GM12892 (cell line): ENCODE data around the gene PAX7. TPM values are rescaled to one million over a fixed set of nuclear protein-coding genes. Genes with fewer than 3 reads are reported as not detected.
A peak's percentile ranks its signal among the peaks of the same experiment; 100 is the strongest.
"Not testable (repeated sequence)": the region's sequence is repeated elsewhere in the genome, so short reads cannot be mapped to it uniquely, and the experiment has no call there.

Source experiments
- DNase-seq: peaks from one replicate; pipeline ENCODE4 v3.0.0; 2011; ENCODE audit not compliant: insufficient read length
- FAIRE-seq: peaks from 2 replicates; lab custom pipeline; 2011; peaks lifted over from hg19 to GRCh38; lab: Jason Lieb, UNC
- POLR2A ChIP-seq: IDR thresholded peaks from 2 replicates; pipeline ENCODE4 v1.6.1; 2011; ENCODE audit warnings: low read depth, low read length, control low read depth
- POLR2AphosphoS5 ChIP-seq: IDR thresholded peaks from 2 replicates; pipeline ENCODE4 v1.6.1; 2011; ENCODE audit warnings: low read depth, low read length, control low read depth
- TAF1 ChIP-seq: IDR thresholded peaks from 2 replicates; pipeline ENCODE4 v1.6.1; 2011; ENCODE audit warnings: low read depth, mild to moderate bottlenecking, control low read depth, low read length, borderline replicate concordance
- polyA plus RNA-seq: library from polyadenylated mRNA; unstranded; fragments of >200 nt; gene quantifications from one replicate; pipeline ENCODE4 v1.2.1, GENCODE V29; 2012; ENCODE audit warnings: missing spikeins, inconsistent platforms; ENCODE audit not compliant: missing spikeins

PAX7 gene
- not detected for polyA plus RNA-seq

DNA sequence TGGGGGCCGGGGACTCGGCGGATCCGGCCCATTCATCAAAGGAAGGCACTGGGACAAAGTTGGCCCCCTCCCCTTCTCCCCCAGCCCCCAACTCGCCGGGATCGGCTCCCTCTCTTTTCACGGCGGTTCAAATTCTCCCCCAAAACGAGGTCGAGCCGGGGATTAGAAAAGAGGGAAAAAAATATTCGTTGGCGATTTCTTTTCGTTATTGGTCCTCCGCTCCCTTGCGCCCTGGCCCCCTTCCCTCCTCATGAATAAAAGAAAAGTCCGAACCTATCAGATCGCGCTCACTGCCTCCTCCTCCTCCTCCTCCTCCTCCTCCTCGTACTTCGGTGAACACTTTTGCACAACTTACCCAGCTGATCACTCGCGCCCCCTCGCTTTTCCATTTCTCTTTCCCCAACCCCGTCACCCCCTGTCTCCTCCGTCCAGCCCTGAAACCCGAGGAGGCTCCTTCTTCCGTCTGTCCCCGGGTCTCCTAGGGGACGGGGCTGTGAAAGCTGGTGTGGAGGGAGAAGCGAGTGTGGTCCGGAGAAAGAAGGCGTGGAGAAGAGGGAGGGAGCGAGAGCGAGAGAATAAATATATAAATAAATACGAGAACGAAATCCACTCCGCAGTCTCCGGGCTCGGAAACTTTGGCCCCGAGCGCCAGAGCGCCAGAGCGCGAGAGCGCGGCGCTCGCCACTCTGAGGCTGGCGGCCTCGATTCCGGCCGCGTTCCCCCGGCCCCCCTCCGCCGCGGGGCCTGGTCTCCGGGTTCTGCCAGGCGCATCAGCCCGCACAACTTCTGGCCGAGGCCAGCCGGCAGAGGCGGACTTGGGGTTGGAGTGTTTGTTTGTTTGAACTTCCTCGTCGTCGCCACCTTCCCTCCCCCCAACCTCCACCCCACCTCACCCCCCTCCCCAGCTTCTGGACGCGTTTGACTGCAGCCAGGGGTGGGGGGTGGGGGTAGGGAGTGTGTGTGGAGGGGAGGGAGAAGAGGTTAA lies at the start of gene PAX7:
Gene PAX7, plus strand, starts transcription at position 336 of the 985 bp plus-strand sequence. CDS start 758 bp downstream, outside the sequence.
- no peak for FAIRE-seq
- TF ChIP-seq POLR2A (no peak), TAF1 (no peak), POLR2AphosphoS5 (no peak)
- no peak for DNase-seq

DNA sequence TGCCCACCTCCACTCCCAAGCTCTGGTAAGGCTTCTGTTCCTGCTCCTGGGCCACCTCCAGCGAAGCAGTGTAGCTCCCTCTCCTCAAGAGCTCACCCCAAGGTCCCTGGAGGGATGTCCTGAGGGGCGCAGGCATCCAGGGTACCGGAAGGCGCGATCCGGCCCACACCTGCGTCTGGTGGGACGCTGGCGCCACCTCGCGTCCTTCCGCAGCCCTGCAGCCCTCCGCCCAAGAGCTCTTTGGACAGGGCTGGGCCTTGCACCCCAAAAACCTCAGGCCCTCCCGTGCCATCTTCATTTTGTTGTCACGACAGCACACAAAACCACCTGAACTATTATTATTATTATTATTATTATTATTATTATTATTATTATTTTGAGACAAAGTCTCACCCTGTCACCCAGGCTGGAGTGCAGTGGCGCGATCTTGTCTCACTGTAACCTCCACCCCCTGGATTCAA lies 49.2 kb upstream of the PAX7 start:
- peak; percentile 61 for DNase-seq
- no peak for FAIRE-seq
- TF ChIP-seq TAF1 (no peak), POLR2A (no peak), POLR2AphosphoS5 (no peak)

DNA sequence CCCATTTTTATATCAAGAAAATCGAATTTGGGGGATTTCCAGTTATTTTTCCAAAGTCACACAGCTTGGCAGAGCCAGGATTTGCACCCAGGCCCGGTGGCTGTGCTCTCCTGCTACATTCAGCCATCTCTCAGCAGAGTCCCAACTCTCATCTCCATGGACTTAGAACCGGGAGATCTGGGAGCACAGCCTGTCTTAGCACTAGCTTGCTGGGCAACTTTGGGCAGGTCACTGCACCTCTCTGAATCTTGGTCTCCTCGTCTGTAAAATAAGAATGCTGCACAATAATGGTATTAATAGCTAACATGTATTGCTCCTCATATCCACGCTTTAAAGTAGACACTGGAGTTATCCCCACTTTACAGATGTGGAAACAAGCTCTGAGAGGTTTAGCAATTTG lies 47.8 kb upstream of the PAX7 start:
- no peak for TF ChIP-seq POLR2AphosphoS5
- TF ChIP-seq POLR2A: no peak
- TF ChIP-seq TAF1: no peak
- no peak for FAIRE-seq
- DNase-seq: no peak

DNA sequence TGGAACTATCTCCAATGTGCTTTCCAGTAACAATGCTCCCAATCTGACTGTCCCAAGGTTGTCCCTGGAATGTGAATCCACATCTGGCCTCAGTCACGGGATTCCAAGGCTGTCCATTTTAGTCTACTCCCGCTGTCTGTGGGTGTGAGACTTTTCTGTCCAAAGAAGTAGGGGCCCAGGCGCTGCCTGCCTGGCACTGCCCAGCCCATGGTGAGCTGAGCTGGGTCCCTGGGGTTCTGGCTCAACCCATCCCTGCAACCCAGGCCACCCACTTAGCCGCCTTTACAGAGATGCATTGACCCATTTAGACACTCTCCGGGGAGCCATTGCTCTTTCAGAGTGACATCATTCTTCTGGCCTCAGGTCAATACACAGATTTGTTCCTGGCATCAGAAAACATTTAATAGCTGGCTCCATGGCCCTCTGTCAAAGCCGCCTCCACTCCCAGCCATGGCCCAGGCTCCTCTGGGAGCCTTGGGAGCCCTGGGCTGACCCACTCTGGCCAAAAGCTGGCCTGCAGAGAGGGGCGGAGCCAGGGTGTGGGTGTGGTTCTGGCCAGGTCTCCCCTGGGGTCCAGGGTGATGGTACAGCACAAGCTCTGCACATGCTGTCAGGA lies 47.2 kb upstream of the PAX7 start:
- no peak for TF ChIP-seq POLR2A
- no peak for TF ChIP-seq POLR2AphosphoS5
- no peak for TF ChIP-seq TAF1
- no peak for FAIRE-seq

DNA sequence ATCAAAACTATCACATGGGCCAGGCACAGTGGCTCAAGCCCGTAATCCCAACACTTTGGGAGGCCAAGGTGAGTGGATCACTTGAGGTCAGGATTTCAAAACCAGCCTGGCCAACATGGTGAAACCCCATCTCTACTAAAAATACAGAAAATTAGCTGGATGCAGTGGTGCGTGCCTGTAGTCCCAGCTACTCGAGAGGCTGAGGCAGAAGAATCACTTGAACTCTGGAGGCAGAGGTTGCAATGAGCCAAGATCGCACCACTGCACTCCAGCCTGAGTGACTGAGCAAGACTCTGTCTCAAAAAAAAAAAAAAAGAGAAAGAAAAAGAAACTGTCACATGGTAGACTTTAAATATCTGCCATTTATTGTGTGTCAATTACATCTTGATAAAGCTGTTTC lies 44.6 kb upstream of the PAX7 start:
- FAIRE-seq, DNase-seq: not testable (repeated sequence)

More for the DNA sequence above, 47.2 kb upstream of the PAX7 start:
- no peak for DNase-seq

DNA sequence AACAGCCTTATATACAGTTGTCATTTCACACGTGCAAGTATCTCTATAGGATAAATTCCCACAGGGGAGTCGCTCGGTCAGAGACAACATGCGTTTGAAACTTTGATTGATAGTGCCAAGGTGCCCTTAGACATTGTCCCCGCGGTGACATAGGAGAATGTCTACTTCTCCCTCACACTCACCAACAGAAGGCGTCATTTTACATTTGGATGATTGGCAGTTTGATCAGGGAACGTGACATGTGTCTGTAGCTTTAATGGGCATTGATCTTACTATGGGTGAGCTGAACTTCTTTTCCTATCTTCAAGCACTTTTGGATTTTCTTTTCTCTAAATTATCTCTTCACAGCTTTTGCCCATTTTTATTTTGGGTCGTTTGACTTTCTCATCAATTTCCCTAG lies 42.6 kb upstream of the PAX7 start:
- no peak for DNase-seq
- no peak for FAIRE-seq
- TF ChIP-seq POLR2A (no peak), POLR2AphosphoS5 (no peak), TAF1 (no peak)

DNA sequence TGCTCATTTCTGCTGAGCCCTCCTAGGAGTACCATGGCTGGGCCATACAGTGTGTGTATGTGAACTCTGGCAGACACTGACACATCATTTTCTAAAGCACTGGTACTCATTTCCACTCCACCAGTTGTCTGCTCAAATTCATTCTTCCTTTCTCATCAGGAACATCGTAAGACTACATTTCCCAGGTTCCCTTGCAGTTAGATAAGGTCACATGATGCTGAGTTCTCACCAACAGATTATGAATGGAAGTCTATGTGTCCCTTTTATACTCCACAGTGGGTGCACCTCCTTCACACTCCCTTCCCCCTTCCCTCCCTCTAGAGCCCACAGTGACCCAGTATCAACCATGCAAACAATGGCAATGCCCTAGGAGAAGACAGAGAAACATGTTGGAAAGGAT lies 38.3 kb upstream of the PAX7 start:
- FAIRE-seq (no peak), DNase-seq (no peak)

DNA sequence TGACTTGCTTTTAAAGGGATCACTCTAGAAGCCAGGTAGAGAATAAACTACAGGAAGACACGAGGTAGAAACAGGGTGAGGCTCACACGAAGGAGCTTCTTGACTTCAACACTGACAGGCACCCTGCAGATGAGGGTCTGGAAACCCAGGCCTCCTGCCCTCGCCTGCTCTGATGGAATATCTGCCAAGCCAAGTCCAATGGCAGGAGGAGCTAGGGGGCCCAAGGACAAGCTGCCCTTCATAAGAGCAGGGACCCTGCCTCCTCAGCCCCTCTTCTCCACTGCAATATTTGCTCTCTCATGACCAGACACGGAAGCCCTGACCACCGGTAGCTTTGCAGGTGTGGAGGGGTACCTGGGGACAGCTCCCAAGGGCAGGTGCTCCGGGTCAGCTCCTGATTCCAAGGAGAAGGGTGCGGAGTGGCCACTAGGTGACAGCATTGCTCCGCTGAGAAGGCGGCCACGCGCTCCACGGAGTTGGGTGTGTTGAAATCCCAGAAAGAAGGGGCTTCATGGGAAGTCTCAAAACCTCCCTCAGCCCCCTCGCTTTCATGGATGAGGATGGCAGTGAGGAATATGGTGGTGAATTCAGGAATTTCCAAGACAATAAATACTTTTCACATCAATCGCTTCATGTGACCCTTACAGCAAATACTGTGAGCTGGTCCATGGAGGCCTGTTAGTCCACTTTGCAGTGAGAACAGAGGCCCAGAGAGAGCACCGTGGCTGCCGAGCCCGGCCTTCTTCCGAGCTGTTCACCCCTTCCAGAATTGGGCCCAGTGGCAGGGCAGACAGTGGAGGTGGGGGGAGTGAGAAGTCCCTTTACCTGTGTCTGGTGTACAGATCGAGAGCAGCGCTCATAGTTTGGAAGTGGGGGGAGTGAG lies 33.2 kb upstream of the PAX7 start:
- FAIRE-seq (no peak), DNase-seq (no peak)
- TF ChIP-seq TAF1: no peak

More for the DNA sequence above, 38.3 kb upstream of the PAX7 start:
- TF ChIP-seq POLR2AphosphoS5 (no peak), TAF1 (no peak), POLR2A (no peak)

DNA sequence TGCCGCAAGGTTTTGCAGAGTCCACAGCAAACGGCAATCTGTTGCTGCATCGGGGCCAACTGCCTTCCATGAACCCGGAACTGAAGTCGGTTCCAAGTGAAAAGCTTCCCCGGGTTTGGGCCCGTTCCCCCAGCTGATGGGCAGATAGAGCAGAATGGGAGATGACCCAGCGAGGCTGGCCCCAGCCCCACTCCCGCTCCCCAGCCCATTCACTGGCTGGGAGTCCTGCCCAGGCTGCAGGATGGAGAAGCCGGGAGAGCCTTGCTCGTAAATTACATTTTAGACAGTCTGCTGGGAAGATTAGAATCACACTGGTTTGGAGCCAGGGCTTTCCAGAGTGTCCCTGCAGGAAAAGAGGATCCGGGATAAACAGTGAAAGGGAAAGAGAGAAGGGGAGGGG lies 31.6 kb upstream of the PAX7 start:
- DNase-seq: no peak
- FAIRE-seq: no peak
- TF ChIP-seq POLR2A (no peak), POLR2AphosphoS5 (no peak), TAF1 (no peak)

DNA sequence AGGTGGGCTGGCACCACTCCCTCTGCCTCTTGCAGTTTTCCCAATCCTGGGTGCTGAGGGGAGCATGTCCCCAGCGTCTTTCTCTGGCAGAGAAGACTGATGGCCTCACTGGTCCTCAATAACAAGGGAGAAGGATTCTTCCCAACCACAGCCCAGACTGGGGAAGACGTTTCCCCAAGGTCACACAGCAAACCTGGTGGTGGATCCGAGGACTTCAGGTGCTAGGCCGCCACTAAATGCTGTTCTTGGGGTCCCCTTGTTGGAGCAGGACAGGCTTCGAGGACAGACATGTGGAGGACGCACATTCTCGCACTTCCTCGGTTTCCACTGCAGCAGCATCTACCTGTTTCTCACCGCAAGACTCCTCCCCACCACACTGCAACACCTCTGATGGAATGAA lies 30.9 kb upstream of the PAX7 start:
- DNase-seq (no peak), FAIRE-seq (no peak)
- TF ChIP-seq POLR2A (no peak), POLR2AphosphoS5 (no peak), TAF1 (no peak)

DNA sequence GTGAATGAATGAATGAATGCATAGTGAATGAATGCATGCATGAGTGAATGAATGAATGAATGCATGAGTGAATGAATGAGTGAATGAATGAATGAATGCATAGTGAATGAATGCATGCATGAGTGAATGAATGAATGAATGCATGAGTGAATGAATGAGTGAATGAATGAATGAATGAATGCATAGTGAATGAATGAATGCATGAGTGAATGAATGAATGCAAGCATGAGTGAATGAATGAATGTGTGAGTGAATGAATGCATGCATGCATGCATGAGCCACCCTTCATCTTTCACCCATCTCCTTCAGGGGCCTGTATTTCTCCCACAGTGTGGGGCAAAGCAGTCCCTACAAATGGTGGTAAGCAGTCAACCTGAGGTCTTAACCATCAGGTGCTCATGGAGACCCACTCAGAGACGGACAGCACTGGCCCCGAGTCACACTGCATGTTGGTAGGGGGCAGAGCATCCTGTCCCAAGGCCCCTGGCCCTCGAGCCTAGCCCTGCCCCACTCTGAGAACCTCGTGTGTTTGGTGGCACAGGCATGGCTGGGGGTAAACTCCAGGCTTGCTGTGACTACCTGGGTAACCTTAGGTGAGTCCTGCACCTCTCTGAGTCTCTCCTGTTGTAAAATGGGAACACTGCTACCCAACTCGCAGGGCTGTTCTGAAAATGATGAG lies 28.0 kb upstream of the PAX7 start:
- no peak for FAIRE-seq
- no peak for DNase-seq
- TF ChIP-seq POLR2AphosphoS5 (no peak), POLR2A (no peak), TAF1 (no peak)
